ENCODE results near the gene NUP214. TPM values are rescaled to one million over a fixed set of nuclear protein-coding genes. Genes with fewer than 3 reads are reported as not detected.

The NUP214 gene
- total and polyA plus RNA-seq, 2 of the 4 experiments (the other 2 are of a cell fraction) = 7.9 to 13.4 TPM

- no peak overlapping the region for H2BK120ac ChIP-seq (ENCODE audit: low read depth, low read length)
- no peak overlapping the region for H4K5ac ChIP-seq (ENCODE audit: low read depth, low read length)
- no peak overlapping the region for H2BK20ac ChIP-seq (ENCODE audit: low read depth, low read length)
- H4K8ac ChIP-seq (ENCODE audit: low read depth in 2 of 2, low read length in 2 of 2) = no peak overlapping the region
- in situ Hi-C loops (cut with MboI; ENCODE audit: low sequenced_read_pairs) = no loop called here
- dilution Hi-C loops (cut with HindIII; ENCODE audit: low sequenced_read_pairs, unreplicated experiment) = no loop called here
- no peak overlapping the region for H2AK5ac ChIP-seq (ENCODE audit: low read depth, low read length)
- H3K14ac ChIP-seq (replicated peaks; ENCODE audit: low read depth, low read length) = no peak overlapping the region
- no peak overlapping the region for H3K56ac ChIP-seq (ENCODE audit: extremely low read depth, insufficient read depth, low read length)
- H3K18ac ChIP-seq (ENCODE audit: low read depth, low read length) = no peak overlapping the region
- H3K27ac ChIP-seq (ENCODE audit: insufficient read depth, low read length) = no peak overlapping the region
- H3K4me3 ChIP-seq (ENCODE audit: insufficient read depth, low read depth, low read length) = no peak overlapping the region
- no peak overlapping the region for H3K23ac ChIP-seq (ENCODE audit: low read depth, low read length)
- peaks cover 5% of the 10 kb centered on the region; the same call in 1 of the 2 replicates for H4K20me1 ChIP-seq (ENCODE audit: insufficient read depth, low read length)
- H3K27me3 ChIP-seq (ENCODE audit: control insufficient read depth, insufficient read depth, low read length) = no peaks in the 10 kb centered on the region
- peak; percentile 44 for ATAC-seq (ENCODE audit: low read depth)
- H3K9me3 ChIP-seq (ENCODE audit: control insufficient read depth, insufficient read depth, low read length) = no peaks in the 10 kb centered on the region
- WGBS, 2 experiments (ENCODE audit: extremely low coverage in 2 of 2, insufficient read length in 1 of 2) = 46% methylated on average over 2 of the region's 7 CpGs; no CpG with 5 or more reads in 1 of the 2 experiments
- CTCF ChIA-PET = no interaction called here
- POLR2A ChIA-PET (ENCODE audit: unreplicated experiment) = no interaction called here
- H3K36me3 ChIP-seq (ENCODE audit: control insufficient read depth, insufficient read depth, low read length) = peaks cover 16% of the 10 kb centered on the region
- no peak overlapping the region for H2AFZ ChIP-seq (replicated peaks; ENCODE audit: low read length, poor library complexity)
- H3K4me1 ChIP-seq (ENCODE audit: control insufficient read depth, insufficient read depth, low read length) = no peaks in the 10 kb centered on the region; the same call in 1 of the 2 replicates
- BruUV-seq (replicated peaks) = no TSS peak
- peak; percentile 62 for DNase-seq
- intact Hi-C loops (cut with micrococcal nuclease) = no loop called here
- peaks cover 6% of the 10 kb centered on the region; the same call in 1 of the 2 replicates for H3K9me1 ChIP-seq (ENCODE audit: insufficient read depth, low read length)
- peaks cover 0 to 7% of the 10 kb centered on the region in 2 experiments; a peak in 2 of 4 replicates for H3K79me1 ChIP-seq (ENCODE audit: low read depth in 1 of 2, low read length in 2 of 2)
- TF ChIP-seq CHD1 (IDR thresholded peaks at IDR 0.05; ENCODE audit: low read depth, low read length) = no peak
- TF ChIP-seq RFX5 (IDR thresholded peaks at IDR 0.05; ENCODE audit: low read depth, low read length) = no peak
- TF ChIP-seq RAD21 (IDR thresholded peaks at IDR 0.05; ENCODE audit: low read length) = no peak
- no peak for TF ChIP-seq FOS (IDR thresholded peaks at IDR 0.05; ENCODE audit: low read depth, low read length)
- TF ChIP-seq ELK1 (IDR thresholded peaks at IDR 0.05; ENCODE audit: borderline replicate concordance, low read depth, low read length) = no peak
- no peak for TF ChIP-seq SMC3 (IDR thresholded peaks at IDR 0.05; ENCODE audit: low read depth, low read length)
- no peak for TF ChIP-seq BHLHE40 (IDR thresholded peaks at IDR 0.05; ENCODE audit: low read depth, low read length)
- TF ChIP-seq MAZ (IDR thresholded peaks at IDR 0.05; ENCODE audit: borderline replicate concordance, low read depth, low read length) = no peak
- TF ChIP-seq CTCF (conservative IDR thresholded peaks at IDR 0.05; ENCODE audit: low read depth, low read length) = no peak
- no peak for TF ChIP-seq NFE2L2 (IDR thresholded peaks at IDR 0.05; ENCODE audit: low read depth, low read length)
- no peak for TF ChIP-seq POLR2A (IDR thresholded peaks at IDR 0.05; ENCODE audit: low read depth, low read length)
- TF ChIP-seq RCOR1 (IDR thresholded peaks at IDR 0.05; ENCODE audit: insufficient replicate concordance, low read length) = no peak
- TF ChIP-seq MXI1 (IDR thresholded peaks at IDR 0.05; ENCODE audit: borderline replicate concordance, low read depth, low read length) = no peak
- H2BK15ac ChIP-seq (ENCODE audit: low read depth, low read length) = no peak overlapping the region
- H2AK9ac ChIP-seq (replicated peaks; ENCODE audit: low read depth, low read length, poor library complexity) = no peak overlapping the region
- H3K4ac ChIP-seq (ENCODE audit: low read depth, low read length) = no peak overlapping the region
- no peak overlapping the region for H2BK5ac ChIP-seq (ENCODE audit: low read depth, low read length, poor library complexity, severe bottlenecking)
- H3K4me2 ChIP-seq (ENCODE audit: low read depth, low read length) = no peak overlapping the region
- H3K9ac ChIP-seq (ENCODE audit: low read depth, low read length) = no peak overlapping the region
- no peak overlapping the region for H4K91ac ChIP-seq (ENCODE audit: insufficient read depth, low read depth, low read length)
These were observed 89.0 kb downstream of the NUP214 start for GRCh38 chr9:131214286-131214856.
